Measurements from ENCODE around the gene SLC35F3.

The SLC35F3 gene

GRCh38 chr1:234096161-234096770 lies 191.8 kb downstream of the SLC35F3 start:
- TF ChIP-seq, protein P1, sequence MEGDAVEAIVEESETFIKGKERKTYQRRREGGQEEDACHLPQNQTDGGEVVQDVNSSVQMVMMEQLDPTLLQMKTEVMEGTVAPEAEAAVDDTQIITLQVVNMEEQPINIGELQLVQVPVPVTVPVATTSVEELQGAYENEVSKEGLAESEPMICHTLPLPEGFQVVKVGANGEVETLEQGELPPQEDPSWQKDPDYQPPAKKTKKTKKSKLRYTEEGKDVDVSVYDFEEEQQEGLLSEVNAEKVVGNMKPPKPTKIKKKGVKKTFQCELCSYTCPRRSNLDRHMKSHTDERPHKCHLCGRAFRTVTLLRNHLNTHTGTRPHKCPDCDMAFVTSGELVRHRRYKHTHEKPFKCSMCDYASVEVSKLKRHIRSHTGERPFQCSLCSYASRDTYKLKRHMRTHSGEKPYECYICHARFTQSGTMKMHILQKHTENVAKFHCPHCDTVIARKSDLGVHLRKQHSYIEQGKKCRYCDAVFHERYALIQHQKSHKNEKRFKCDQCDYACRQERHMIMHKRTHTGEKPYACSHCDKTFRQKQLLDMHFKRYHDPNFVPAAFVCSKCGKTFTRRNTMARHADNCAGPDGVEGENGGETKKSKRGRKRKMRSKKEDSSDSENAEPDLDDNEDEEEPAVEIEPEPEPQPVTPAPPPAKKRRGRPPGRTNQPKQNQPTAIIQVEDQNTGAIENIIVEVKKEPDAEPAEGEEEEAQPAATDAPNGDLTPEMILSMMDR (IDR thresholded peaks at IDR 0.05): no peak
- Histone ChIP-seq H3K27ac (no peak overlapping the region), H3K4me1 (ENCODE audit: control insufficient read depth in 1 of 2, insufficient read depth in 1 of 2, low read depth in 1 of 2, low read length in 1 of 2) (peaks cover 30 to 47% of the 10 kb centered on the region in 2 experiments), H3K36me3 (no peaks in the 10 kb centered on the region), H3K9me3 (no peaks in the 10 kb centered on the region), H3K4me3 (ENCODE audit: low read depth in 1 of 2, low read length in 1 of 2) (no peak overlapping the region), H3K27me3 (no peaks in the 10 kb centered on the region)

GRCh38 chr1:234102583-234102982 lies 198.1 kb downstream of the SLC35F3 start:
- TF ChIP-seq, protein P1 (IDR thresholded peaks at IDR 0.05): no peak
- no peak overlapping the region for H3K27ac ChIP-seq
- H3K9me3 ChIP-seq: no peaks in the 10 kb centered on the region

DNA sequence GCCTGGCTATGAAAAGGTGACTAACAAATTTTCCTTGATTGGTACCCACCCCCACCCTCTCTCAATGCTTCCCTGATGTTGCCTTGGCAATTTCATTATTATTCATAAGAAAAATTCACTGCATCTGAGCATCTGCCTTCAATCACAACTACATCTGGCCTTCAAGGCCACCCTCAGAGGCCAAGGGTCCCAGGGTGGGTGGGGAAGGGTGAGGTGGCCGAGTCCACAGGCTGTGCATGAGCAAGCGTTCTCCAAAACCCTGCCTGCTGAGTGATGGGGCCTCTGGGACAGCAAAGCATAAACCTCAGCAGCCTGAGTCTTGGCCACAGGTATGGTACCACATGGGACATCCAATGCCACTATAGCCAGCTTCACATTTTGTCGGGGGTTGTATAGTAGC lies 198.7 kb downstream of the SLC35F3 start:
- no peaks in the 10 kb centered on the region for H3K9me3 ChIP-seq

More at GRCh38 chr1:234102583-234102982, 198.1 kb downstream of the SLC35F3 start:
- Histone ChIP-seq H3K4me3 (ENCODE audit: low read depth in 1 of 2, low read length in 1 of 2) (no peak overlapping the region), H3K27me3 (peaks cover 18% of the 10 kb centered on the region), H3K4me1 (ENCODE audit: control insufficient read depth in 1 of 2, insufficient read depth in 1 of 2, low read depth in 1 of 2, low read length in 1 of 2) (no peaks in the 10 kb centered on the region), H3K36me3 (no peaks in the 10 kb centered on the region)

GRCh38 chr1:234106032-234106431 lies 201.6 kb downstream of the SLC35F3 start:
- Histone ChIP-seq H3K9me3 (no peaks in the 10 kb centered on the region), H3K27me3 (peaks cover 18% of the 10 kb centered on the region), H3K4me1 (ENCODE audit: control insufficient read depth in 1 of 2, insufficient read depth in 1 of 2, low read depth in 1 of 2, low read length in 1 of 2) (no peaks in the 10 kb centered on the region), H3K27ac (no peak overlapping the region), H3K36me3 (no peaks in the 10 kb centered on the region), H3K4me3 (ENCODE audit: low read depth in 1 of 2, low read length in 1 of 2) (no peak overlapping the region)
- TF ChIP-seq, protein P1 (IDR thresholded peaks at IDR 0.05): no peak

More for the DNA sequence above, 198.7 kb downstream of the SLC35F3 start:
- Histone ChIP-seq H3K36me3 (no peaks in the 10 kb centered on the region), H3K27ac (no peak overlapping the region), H3K4me3 (ENCODE audit: low read depth in 1 of 2, low read length in 1 of 2) (no peak overlapping the region), H3K27me3 (peaks cover 18% of the 10 kb centered on the region), H3K4me1 (ENCODE audit: control insufficient read depth in 1 of 2, insufficient read depth in 1 of 2, low read depth in 1 of 2, low read length in 1 of 2) (no peaks in the 10 kb centered on the region)
- TF ChIP-seq, protein P1 (IDR thresholded peaks at IDR 0.05): no peak

GRCh38 chr1:234107416-234108021 lies 203.0 kb downstream of the SLC35F3 start:
- Histone ChIP-seq H3K9me3 (no peaks in the 10 kb centered on the region), H3K4me3 (ENCODE audit: low read depth in 1 of 2, low read length in 1 of 2) (no peak overlapping the region), H3K27ac (no peak overlapping the region), H3K36me3 (no peaks in the 10 kb centered on the region), H3K4me1 (ENCODE audit: control insufficient read depth in 1 of 2, insufficient read depth in 1 of 2, low read depth in 1 of 2, low read length in 1 of 2) (no peaks in the 10 kb centered on the region), H3K27me3 (peaks cover 8% of the 10 kb centered on the region)
- TF ChIP-seq, protein P1 (IDR thresholded peaks at IDR 0.05): no peak
